Measurements from ENCODE around the gene APOA5.

Gene APOA5

DNA sequence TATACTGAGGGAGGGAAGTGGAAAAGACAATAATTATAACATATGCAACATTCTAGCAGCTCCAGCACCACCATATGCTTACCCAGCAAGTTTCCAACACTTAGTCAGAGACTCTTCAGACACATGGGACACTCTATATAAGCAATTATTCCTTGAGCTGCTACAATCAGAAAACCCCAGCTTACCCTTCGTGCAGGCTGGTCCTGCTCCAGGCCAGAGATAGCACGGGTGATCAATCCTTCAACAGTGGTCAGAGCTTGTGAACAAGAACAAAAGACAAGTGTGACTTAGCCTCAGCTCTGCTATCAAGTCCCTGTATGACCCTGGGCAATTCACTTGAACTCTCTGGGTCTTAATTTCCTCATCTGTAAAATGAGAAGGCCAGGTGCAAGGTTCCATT, 5.4 kb downstream of the APOA5 start:
- Histone ChIP-seq H3K27me3 (ENCODE audit: control insufficient read depth, insufficient read depth, low read length) (no peaks in the 10 kb centered on the region), H3K79me2 (no peaks in the 10 kb centered on the region), H3K4me1 (no peaks in the 10 kb centered on the region), H3K4me3 (ENCODE audit: low read depth, low read length) (no peak overlapping the region), H3K36me3 (ENCODE audit: control insufficient read depth, insufficient read depth, low read length) (no peaks in the 10 kb centered on the region), H3K9ac (no peak overlapping the region), H3K27ac (no peak overlapping the region), H3K9me3 (ENCODE audit: control insufficient read depth, low read length) (no peaks in the 10 kb centered on the region), H3K4me2 (ENCODE audit: low read length) (no peak overlapping the region), H2AFZ (no peak overlapping the region)
- TF ChIP-seq, protein P1, sequence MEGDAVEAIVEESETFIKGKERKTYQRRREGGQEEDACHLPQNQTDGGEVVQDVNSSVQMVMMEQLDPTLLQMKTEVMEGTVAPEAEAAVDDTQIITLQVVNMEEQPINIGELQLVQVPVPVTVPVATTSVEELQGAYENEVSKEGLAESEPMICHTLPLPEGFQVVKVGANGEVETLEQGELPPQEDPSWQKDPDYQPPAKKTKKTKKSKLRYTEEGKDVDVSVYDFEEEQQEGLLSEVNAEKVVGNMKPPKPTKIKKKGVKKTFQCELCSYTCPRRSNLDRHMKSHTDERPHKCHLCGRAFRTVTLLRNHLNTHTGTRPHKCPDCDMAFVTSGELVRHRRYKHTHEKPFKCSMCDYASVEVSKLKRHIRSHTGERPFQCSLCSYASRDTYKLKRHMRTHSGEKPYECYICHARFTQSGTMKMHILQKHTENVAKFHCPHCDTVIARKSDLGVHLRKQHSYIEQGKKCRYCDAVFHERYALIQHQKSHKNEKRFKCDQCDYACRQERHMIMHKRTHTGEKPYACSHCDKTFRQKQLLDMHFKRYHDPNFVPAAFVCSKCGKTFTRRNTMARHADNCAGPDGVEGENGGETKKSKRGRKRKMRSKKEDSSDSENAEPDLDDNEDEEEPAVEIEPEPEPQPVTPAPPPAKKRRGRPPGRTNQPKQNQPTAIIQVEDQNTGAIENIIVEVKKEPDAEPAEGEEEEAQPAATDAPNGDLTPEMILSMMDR (IDR thresholded peaks at IDR 0.05), result no peak

DNA sequence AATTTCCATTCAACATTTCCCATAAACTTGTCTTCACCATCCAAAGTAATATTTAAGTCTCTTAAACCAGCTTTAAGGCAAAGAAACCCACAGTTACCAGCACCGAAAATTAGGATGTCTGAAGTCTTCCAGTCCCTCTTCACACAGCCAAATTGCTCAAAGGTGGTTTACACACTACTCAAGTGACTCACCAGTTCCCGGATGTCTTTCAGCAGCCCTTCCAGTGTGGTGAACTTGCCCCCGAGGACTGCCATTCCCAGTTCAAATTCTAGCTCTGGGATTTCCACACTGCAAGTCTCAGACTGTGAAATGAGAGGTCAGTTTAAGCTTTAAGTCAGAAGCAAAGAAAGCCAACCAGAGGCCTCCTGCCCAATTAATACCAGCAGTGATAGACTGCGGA, 9.0 kb downstream of the APOA5 start:
- H3K9ac ChIP-seq, result no peak overlapping the region
- H3K4me2 ChIP-seq (ENCODE audit: low read length), result no peak overlapping the region
- H3K27ac ChIP-seq, result no peak overlapping the region
- H3K4me1 ChIP-seq, result no peaks in the 10 kb centered on the region
- TF ChIP-seq, protein P1 (IDR thresholded peaks at IDR 0.05), result no peak
- no peaks in the 10 kb centered on the region for H3K36me3 ChIP-seq (ENCODE audit: control insufficient read depth, insufficient read depth, low read length)
- H3K79me2 ChIP-seq, result no peaks in the 10 kb centered on the region
- H3K27me3 ChIP-seq (ENCODE audit: control insufficient read depth, insufficient read depth, low read length), result no peaks in the 10 kb centered on the region
- H3K4me3 ChIP-seq (ENCODE audit: low read depth, low read length), result no peak overlapping the region
- no peak overlapping the region for H2AFZ ChIP-seq
- no peaks in the 10 kb centered on the region for H3K9me3 ChIP-seq (ENCODE audit: control insufficient read depth, low read length)

DNA sequence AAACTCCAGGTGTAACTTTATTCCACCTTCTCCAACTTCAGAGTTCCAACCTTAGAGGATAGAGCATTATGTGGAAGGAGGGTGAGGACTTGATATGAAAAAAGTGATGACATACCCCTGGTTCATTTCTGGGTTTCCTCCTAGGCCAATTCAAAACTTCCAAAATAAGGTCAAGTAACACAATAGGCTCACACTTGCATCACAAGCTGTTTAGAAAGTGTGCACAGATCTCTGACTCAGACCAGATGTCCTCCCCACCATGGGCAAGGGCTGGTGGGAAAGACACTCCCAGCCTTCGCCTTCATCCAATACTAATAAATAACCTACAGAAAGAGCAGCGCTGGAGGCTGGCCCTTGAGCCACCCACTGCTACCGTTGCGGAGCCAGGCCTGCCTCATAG, 13.1 kb downstream of the APOA5 start:
- Histone ChIP-seq H2AFZ (no peak overlapping the region), H3K9ac (no peak overlapping the region), H3K4me2 (ENCODE audit: low read length) (no peak overlapping the region), H3K36me3 (ENCODE audit: control insufficient read depth, insufficient read depth, low read length) (no peaks in the 10 kb centered on the region), H3K27ac (no peak overlapping the region), H3K4me1 (no peaks in the 10 kb centered on the region), H3K4me3 (ENCODE audit: low read depth, low read length) (no peak overlapping the region), H3K79me2 (no peaks in the 10 kb centered on the region), H3K27me3 (ENCODE audit: control insufficient read depth, insufficient read depth, low read length) (no peaks in the 10 kb centered on the region), H3K9me3 (ENCODE audit: control insufficient read depth, low read length) (no peaks in the 10 kb centered on the region)
- TF ChIP-seq, protein P1 (IDR thresholded peaks at IDR 0.05), result no peak

DNA sequence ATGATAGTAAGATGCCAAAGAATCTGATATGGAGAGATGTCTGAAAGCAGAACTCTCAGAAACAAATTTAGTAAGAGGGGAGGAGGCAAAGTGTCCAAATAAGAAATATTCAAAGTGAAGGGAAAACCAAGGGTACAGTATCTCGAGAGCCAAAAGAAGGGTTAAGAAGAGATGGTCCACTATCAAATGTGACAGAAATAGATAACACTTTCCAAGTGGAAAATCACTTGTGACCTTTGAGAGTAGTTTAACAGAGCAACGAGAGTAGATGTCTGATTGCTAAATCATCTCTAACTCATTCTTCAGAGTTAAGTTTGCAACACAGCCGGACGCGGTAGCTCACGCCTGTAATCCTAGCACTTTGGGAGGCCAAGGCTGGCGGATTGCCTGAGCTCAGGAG, 14.6 kb downstream of the APOA5 start:
- TF ChIP-seq, protein P1 (IDR thresholded peaks at IDR 0.05), result no peak
- H3K36me3 ChIP-seq (ENCODE audit: control insufficient read depth, insufficient read depth, low read length), result no peaks in the 10 kb centered on the region
- no peak overlapping the region for H2AFZ ChIP-seq
- no peaks in the 10 kb centered on the region for H3K4me1 ChIP-seq
- no peak overlapping the region for H3K4me3 ChIP-seq (ENCODE audit: low read depth, low read length)
- H3K79me2 ChIP-seq, result peaks cover 4% of the 10 kb centered on the region
- no peaks in the 10 kb centered on the region for H3K27me3 ChIP-seq (ENCODE audit: control insufficient read depth, insufficient read depth, low read length)
- no peak overlapping the region for H3K4me2 ChIP-seq (ENCODE audit: low read length)
- no peak overlapping the region for H3K27ac ChIP-seq
- H3K9me3 ChIP-seq (ENCODE audit: control insufficient read depth, low read length), result no peaks in the 10 kb centered on the region
- H3K9ac ChIP-seq, result no peak overlapping the region

DNA sequence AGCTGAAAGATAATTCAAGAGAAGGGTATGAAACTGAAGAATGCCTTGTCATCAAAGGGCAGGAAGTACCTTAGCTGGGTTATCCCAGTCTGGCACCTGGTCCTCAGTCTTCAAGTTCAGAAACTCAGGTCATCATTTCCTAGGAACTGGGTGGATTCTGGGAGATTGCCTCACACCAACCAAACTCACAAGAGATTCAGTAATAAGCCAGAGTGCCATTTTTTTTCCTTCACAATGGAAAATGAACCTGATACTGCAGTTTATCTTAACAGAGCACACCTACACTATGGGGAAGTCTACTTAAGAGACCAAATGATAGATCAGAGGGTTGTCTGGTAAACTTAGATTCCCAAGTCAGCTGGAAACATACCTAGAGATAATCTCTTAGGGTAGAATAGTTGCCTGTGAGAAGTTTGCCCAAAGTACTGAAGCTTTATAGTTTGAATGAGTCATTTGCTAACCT, 15.1 kb downstream of the APOA5 start:
- peaks cover 7% of the 10 kb centered on the region for H3K79me2 ChIP-seq

More for the DNA sequence above, 15.1 kb downstream of the APOA5 start:
- no peaks in the 10 kb centered on the region for H3K27me3 ChIP-seq (ENCODE audit: control insufficient read depth, insufficient read depth, low read length)
- H3K4me2 ChIP-seq (ENCODE audit: low read length), result no peak overlapping the region
- H2AFZ ChIP-seq, result no peak overlapping the region
- no peak overlapping the region for H3K9ac ChIP-seq
- no peaks in the 10 kb centered on the region for H3K36me3 ChIP-seq (ENCODE audit: control insufficient read depth, insufficient read depth, low read length)
- H3K4me3 ChIP-seq (ENCODE audit: low read depth, low read length), result no peak overlapping the region
- H3K27ac ChIP-seq, result no peak overlapping the region
- H3K9me3 ChIP-seq (ENCODE audit: control insufficient read depth, low read length), result no peaks in the 10 kb centered on the region
- no peaks in the 10 kb centered on the region for H3K4me1 ChIP-seq
- TF ChIP-seq, protein P1 (IDR thresholded peaks at IDR 0.05), result no peak
